Retina (tissue), 1 donor: ENCODE data around the gene SLC35E3.

Experiments
- DNase-seq: peaks from one replicate; pipeline ENCODE4 v3.0.0-alpha.2; 2016

SLC35E3 gene

DNA sequence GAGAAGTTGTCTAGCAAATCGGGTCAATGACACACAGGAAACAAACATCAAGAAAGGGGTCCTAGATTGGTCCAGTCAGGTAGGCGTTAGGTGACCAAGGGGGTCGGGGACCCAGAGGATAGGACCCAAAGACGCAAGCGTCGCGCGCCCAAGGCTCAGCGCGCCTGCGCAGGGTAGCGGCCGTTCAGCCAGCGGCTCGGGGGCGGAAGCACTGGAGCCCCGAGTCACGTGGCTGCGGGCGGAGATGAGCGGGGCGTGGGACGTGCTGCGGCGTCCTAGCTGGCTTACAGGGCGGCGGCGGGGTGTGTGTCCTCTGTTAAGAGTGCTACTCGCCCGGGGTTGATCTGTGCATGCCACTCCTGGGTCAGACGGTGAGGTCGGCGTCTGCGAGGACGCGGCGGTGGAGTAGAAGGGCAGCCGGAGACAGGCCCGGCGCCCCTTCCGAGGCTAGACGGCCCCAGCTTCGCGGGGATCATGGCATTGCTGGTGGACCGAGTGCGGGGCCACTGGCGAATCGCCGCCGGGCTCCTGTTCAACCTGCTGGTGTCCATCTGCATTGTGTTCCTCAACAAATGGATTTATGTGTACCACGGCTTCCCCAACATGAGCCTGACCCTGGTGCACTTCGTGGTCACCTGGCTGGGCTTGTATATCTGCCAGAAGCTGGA is at the start of gene SLC35E3:
Gene SLC35E3, plus strand, starts transcription at position 273 of the 668 bp plus-strand sequence. Its CDS starts 202 bp downstream, at position 475.
- peak; percentile 96 for DNase-seq

DNA sequence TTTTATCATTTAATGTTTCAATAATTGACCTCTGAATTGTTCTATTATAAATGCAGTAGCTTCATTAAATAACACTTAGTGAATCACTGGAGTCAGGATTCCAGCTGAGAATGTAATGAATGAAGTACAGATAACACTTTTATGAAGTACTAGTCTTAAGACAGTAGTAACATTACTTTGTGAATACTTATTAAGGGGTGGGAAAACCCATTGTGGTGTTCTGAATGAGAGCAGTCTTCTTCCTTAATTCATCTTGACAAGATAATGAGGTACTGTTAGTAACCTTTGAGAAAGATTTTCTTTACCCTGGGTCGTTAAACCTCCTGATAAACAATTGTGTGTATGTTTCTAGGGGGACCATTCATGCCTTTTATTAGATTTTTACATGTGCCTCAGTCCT is 46.5 kb upstream of the SLC35E3 start:
- DNase-seq, result no peak

GRCh38 chr12:68727776-68728175 is 18.2 kb upstream of the SLC35E3 start:
- DNase-seq, result no peak

DNA sequence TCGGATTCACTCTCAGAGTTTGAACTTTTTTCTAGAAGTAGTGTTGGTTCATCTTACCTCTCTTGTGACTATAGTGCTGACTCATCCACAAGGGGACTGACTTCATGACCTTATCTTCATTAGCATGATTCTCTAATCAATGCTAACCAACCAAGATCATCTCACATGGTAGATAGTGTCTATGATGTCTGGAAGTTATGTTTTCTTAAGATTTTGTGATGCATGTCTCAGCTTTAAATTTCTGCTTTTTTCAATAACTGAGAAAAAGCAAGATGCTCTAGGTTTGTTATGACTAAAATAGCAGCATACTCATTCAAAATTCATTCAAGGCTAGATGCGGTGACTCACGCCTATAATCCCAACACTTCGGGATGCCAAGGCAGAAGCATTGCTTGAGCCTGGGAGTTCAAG is 12.3 kb upstream of the SLC35E3 start:
- DNase-seq, result no peak

DNA sequence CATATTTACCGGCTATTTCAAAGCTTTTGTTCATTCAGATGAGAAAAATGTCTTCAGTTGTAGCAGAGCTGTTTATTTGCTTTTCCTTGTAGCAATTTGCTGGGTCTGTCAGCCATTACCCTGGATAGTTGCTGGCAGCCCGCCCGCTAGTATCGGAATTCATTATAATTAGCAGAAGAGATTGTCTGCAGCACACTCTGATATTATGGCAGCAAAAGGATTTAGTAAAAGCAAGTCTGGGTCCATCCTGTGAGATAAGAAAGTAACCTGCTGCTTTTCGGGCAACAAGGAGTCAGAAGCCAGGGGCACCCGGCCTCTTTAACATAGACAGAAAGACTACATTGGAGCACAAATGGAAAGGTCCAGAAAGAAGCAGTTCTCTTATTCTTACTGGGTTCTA is 6.1 kb upstream of the SLC35E3 start:
- no peak for DNase-seq

- DNase-seq, result no peak
Measured at GRCh38 chr12:68743356-68743755, 2.6 kb upstream of the SLC35E3 start.

DNA sequence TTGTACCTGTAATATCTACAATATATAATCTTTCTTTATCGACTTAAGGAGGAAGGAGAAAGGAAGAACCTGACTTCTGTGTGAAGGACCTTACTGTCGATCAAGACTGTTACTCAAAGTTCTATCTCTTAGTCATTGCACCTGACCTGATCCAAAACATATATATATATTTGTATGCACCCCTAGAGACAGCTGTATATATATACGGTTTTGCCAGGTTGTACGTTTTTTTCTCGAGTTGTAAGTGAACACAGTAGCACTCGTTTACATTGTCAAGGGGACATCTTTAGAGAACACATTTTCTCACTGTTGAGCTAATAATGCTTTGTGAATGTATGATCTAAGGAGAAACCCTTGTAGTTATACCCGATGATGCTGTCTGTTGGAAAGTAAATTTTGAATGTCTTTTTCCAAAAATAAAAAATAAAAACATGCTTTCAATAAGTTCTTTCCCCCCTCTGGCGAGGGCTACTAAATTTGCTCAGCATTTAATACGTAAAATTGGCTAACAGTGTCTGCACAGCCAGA is 536 bp upstream of the SLC35E3 start:
- DNase-seq, result no peak

DNA sequence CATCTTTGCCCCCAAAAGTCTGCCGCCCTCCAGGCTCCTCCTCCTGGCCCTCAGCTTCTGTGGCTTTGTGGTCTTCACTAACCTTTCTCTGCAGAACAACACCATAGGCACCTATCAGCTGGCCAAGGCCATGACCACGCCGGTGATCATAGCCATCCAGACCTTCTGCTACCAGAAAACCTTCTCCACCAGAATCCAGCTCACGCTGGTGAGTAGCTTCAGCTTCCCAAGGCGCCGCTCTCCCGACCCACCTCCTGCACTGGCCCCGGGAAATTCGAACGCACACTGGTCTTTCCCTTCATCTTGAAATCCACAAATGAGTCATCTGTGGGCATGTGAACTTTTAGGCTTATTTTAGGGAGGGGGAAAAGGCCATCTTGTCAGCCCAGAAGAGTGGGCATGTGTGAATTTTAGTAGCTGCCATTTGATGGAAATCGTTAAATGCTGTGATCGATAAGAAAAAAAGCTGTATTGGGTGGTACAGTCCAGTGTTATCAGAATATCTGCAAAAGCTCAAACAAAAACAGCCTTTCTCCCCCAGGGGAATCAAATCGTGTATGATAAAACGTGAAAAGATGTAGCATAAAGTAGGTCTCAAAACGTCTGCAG is 700 bp downstream of the SLC35E3 start:
- DNase-seq, result no peak

GRCh38 chr12:68749443-68749842 is 3.5 kb downstream of the SLC35E3 start:
- no peak for DNase-seq

DNA sequence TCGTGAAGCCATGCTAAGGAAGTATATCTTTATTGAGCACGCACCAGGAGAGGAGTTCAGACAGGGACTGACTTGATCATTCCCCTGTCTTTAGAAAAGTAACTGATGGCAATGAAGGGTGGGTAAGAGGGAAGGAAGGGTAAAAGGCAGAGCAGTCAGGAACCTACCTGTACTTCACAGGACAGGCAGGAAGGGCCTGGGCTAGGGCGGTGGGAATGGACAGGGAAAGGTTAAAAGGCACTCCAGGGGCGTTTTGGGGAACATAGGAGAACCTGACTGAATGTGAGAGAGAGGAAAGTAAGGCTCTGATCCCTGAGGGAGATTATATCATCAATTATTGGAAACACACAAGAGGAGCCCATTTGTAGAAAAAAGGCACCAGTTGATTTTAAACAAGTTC is 3.9 kb downstream of the SLC35E3 start:
- no peak for DNase-seq

GRCh38 chr12:68750506-68750905 is 4.5 kb downstream of the SLC35E3 start:
- no peak for DNase-seq

DNA sequence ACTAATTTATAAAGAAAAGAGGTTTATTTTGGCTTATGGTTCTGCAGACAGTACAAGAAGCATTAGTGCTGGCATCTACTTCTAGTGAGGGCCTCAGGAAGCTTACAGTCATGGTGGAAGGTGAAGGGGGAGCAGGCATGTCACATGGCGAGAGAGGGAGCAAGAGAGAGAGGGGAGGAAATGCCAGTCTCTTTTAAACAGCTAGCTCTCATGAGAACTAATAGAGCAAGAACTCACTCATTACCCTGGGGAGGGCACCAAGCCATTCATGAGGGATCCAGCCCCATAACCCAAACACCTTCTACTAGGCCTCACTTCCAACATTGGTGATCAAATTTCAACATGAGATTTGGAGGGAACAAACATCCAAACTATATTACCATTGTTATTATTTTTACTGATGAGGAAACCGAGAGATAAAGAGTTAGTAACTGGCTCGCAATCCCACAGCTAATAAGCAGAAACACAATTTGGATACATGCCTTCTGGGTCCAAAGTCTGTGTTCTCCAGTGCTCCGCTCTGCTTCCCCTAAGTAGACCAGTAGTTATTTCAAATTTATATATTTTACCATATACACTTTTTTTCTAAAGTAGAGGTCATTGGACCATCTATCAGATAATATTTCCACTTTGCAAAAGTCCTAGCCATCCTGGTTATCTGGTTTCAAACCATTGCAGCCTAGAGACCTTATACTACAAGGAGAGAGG is 9.7 kb downstream of the SLC35E3 start:
- DNase-seq, result no peak

DNA sequence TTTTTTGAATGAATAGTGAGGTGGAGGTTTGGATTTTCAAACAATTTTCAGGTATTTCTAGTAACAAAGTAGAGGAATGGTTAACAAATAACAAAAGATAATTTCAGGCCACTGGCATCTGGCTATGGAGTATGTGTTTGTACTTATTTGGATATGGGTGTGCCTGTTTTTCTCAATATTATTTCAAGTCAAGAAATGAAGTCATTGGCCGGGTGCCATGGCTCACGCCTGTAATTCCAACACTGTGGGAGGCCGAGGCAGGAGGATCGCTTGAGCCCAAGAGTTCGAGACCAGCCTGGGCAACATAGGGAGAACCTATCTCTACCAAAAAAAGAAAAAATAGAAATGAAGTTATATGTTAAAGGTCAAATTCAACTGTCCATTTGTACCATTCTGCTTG is 13.9 kb downstream of the SLC35E3 start:
- DNase-seq, result no peak

- no peak for DNase-seq
Measured at GRCh38 chr12:68760806-68761441, 14.9 kb downstream of the SLC35E3 start.

DNA sequence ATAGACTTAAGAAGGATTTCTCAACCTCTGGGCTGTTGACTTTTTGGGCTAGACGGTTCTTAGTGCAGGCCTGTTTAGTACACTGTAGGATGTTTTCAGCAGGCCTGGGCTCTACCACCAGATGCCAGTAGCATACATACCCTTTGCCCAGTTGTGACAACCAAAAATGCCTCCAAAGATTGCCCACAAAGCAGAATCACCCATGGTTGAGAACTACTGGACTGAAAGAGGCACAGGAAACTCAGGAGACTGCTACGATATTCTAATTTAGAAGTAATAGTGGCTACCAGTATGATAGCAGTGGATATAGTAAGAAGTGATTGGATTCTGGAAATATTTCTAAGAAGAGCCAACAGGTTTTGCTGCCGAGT is 15.5 kb downstream of the SLC35E3 start:
- no peak for DNase-seq

GRCh38 chr12:68761901-68762630 is 16.1 kb downstream of the SLC35E3 start:
- no peak for DNase-seq

- no peak for DNase-seq
Measured at GRCh38 chr12:68762691-68763090, 16.7 kb downstream of the SLC35E3 start.

DNA sequence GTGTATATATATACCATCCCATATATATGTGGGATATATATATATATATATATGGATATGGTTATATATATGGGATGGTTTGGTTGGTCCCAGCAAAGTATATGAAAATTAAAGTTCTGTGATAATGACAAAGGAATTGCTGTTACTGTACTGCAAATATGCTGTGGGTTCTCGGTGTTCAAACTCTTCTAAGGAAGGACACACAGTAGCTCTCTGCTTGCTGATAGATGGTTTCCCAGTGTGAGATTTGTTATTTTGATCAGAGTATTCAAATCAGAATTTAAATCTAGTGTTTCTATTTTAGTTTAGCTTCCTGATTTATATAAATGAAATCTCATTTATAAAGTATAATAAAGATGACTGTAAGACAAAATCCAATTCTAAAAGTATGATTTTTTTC is 19.7 kb downstream of the SLC35E3 start:
- DNase-seq, result no peak

DNA sequence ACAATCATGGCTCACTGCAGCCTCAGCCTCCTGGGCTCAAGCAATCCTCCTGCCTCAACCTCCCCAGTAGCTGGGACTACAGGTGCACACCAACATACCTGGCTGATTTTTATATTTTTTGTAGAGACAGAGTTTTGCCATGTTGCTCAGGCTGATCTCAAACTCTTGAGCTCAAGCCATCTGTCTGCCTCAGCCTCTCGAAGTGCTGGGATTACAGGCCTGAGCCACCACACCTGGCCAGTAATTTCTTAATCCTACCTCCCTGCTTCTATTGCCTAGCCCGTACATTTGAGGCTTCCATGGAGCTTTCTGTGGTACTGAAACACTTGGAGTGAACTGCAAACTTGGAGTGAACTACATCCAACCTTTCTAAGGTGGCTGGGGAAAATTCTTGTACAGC is 20.7 kb downstream of the SLC35E3 start:
- no peak for DNase-seq

DNA sequence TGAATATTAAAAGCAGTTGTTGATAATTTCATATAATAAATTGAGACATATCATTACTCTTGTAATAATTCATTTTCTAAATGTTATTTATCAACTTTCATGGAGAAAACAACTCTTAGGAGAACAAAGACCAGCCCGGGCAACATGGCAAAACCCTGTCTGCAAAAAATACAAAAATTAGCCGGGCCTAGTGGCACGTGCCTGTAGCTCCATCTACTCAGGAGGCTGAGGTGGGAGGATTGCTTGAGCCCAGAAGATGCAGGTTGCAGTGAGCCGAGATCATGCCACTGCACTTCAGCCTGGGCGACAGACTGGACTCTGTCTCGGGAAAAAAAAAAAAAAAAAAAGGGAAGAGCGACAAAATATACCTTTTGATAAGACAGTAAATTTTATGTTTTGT is 21.2 kb downstream of the SLC35E3 start:
- DNase-seq, result no peak

DNA sequence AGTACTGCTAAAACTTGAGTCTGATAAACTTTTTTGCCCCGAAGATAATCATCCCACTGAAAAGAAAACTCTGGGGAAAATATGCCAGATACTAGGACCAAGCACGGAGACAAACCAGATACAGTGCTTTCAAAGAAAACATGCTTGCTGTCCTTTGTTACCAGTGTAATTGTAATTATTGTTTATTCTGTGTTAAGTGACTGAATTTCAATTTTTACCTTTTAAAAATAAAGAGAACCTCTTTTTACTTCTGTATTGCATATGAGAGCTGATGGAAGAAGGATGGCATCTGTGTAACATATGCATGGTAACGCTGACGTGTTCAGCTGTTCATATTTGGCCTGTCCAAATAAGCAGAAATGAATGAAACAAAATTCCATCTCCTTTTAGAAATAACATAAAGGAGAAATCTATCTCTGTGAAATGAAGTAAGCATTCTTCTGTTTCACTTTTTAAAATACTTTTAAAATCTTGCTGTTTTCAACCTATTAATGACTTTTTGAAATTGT is 22.5 kb downstream of the SLC35E3 start:
- no peak for DNase-seq

GRCh38 chr12:68769941-68770340 is 24.0 kb downstream of the SLC35E3 start:
- DNase-seq, result no peak
